SK-N-SH treated with all-trans-retinoic acid at 6 μM for 48 hours (cell line): ENCODE data around the gene CDK11B.

Experiments
- ARNTL ChIP-seq: fragments of 450-650 bp; formaldehyde crosslinking; IDR thresholded peaks from 2 replicates; pipeline ENCODE4 v1.5.0; 2020; ENCODE audit warnings: low read depth, mild to moderate bottlenecking, moderate library complexity, borderline replicate concordance
- CSDC2 ChIP-seq: fragments of 250-450 bp; sonication (Bioruptor Pico); IDR thresholded peaks from 2 replicates; pipeline ENCODE4 v1.5.0; 2020; ENCODE audit warnings: mild to moderate bottlenecking, moderate library complexity
- PATZ1 ChIP-seq: fragments of 250-450 bp; sonication (Bioruptor Pico); IDR thresholded peaks from 2 replicates; pipeline ENCODE4 v1.8.0; 2020; ENCODE audit warnings: mild to moderate bottlenecking, moderate library complexity, borderline replicate concordance
- POU6F1 ChIP-seq: fragments of 250-450 bp; sonication (Bioruptor Pico); IDR thresholded peaks from 2 replicates; pipeline ENCODE4 v1.8.0; 2021; ENCODE audit warnings: low read depth, mild to moderate bottlenecking, moderate library complexity, borderline replicate concordance
- RARB ChIP-seq: fragments of 250-450 bp; sonication (Bioruptor Pico); IDR thresholded peaks from 2 replicates; pipeline ENCODE4 v1.8.0; 2021; ENCODE audit warnings: mild to moderate bottlenecking, moderate library complexity
- TOX ChIP-seq: fragments of 250-450 bp; sonication (Bioruptor Pico); IDR thresholded peaks from 2 replicates; pipeline ENCODE4 v1.8.0; 2021; ENCODE audit warnings: mild to moderate bottlenecking, moderate library complexity, borderline replicate concordance
- TSHZ2 ChIP-seq: fragments of 250-450 bp; sonication (Bioruptor Pico); IDR thresholded peaks from 2 replicates; pipeline ENCODE4 v1.5.0; 2020; ENCODE audit warnings: mild to moderate bottlenecking, moderate library complexity
- ZC3H10 ChIP-seq: fragments of 250-450 bp; sonication (Bioruptor Pico); IDR thresholded peaks from 2 replicates; pipeline ENCODE4 v1.5.1; 2021; ENCODE audit warnings: mild to moderate bottlenecking, moderate library complexity
- ZFP30 ChIP-seq: fragments of 450-650 bp; formaldehyde crosslinking; IDR thresholded peaks from 2 replicates; pipeline ENCODE4 v1.5.0; 2022; ENCODE audit warnings: mild to moderate bottlenecking, moderate library complexity
- ZNF565 ChIP-seq: fragments of 450-650 bp; formaldehyde crosslinking; conservative IDR thresholded peaks from 2 replicates; pipeline ENCODE4 v1.5.0; 2020; ENCODE audit warnings: low read depth, mild to moderate bottlenecking, moderate library complexity

GRCh38 chr1:1678581-1679380 is 20.0 kb upstream of the CDK11B start:
- no peak for TF ChIP-seq CSDC2 (CRISPR knock-in tag)
- TF ChIP-seq RARB = no peak
- TF ChIP-seq ZFP30 (CRISPR knock-in tag) = no peak
- TF ChIP-seq ZC3H10 (CRISPR knock-in tag) = no peak
- no peak for TF ChIP-seq PATZ1 (CRISPR knock-in tag)
- TF ChIP-seq POU6F1 (CRISPR knock-in tag) = no peak
- no peak for TF ChIP-seq ARNTL (CRISPR knock-in tag)
- no peak for TF ChIP-seq TSHZ2 (CRISPR knock-in tag)
- TF ChIP-seq TOX (CRISPR knock-in tag) = no peak
- no peak for TF ChIP-seq ZNF565
